NCI-H146 (cell line): ENCODE measurements around the gene TSEN54.
A peak's percentile ranks its signal among the peaks of the same experiment; 100 is the strongest.

Experiments
- DNase-seq: peaks from one replicate; lab custom pipeline; 2025; lab: John Stamatoyannopoulos, UW

TSEN54 gene

DNA sequence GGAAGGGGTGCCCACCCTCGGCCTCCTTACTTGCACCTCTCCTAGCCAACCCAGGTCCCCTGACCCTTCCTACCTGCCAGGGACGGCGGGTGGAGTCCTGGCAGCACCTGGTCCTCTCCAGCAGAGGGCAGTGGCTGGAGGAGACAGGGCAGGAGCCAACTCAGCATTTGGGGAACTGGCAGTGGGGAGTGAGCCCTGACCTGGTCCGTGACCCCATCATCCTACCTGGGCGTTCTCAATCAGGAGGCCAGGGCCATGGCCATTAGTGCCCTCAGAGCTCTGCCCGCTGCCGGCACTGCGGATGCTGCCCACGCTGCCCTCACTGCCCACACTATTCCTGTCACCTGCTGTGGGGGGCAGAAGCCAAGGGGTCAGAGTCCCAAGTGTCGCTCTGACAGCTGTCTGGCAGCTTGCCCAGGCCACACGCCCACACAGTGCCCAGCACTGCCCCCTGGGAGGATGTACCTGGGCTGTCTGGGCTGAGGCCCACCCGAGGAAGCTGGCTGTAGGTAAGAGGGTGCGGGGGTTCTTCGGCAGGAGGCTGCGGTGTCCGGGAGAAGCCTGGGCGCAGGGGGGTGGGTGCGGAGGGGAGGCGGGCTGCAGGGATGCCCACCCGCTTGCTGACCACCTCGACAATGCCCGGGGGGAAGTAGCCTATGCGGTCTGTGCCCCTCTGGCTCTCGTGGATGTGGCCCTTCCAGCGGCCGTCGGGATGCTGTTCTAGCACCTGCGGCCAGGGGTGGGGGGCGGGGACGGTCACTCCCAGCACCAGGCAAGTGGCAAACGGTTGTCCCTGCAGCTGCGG, 11.8 kb upstream of the TSEN54 start:
- peak; percentile 7 for DNase-seq

DNA sequence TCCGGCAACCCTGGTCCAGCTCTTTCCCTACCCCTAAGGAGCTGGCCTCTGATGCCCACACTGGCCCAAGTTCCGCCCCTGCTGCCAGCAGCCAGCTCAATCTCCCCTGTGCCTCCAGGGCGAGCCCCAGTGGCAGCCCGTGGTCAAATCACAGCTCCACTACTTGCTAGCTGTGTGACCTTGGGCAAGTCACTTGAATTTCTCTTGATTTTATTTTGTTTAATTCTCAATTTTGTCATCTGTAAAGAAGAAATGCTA, 11.2 kb upstream of the TSEN54 start:
- no peak for DNase-seq

- DNase-seq, result no peak
These were observed 10.7 kb upstream of the TSEN54 start for GRCh38 chr17:75505640-75506039.

GRCh38 chr17:75506134-75506533, 10.2 kb upstream of the TSEN54 start:
- DNase-seq, result no peak

GRCh38 chr17:75506888-75507287, 9.4 kb upstream of the TSEN54 start:
- no peak for DNase-seq

DNA sequence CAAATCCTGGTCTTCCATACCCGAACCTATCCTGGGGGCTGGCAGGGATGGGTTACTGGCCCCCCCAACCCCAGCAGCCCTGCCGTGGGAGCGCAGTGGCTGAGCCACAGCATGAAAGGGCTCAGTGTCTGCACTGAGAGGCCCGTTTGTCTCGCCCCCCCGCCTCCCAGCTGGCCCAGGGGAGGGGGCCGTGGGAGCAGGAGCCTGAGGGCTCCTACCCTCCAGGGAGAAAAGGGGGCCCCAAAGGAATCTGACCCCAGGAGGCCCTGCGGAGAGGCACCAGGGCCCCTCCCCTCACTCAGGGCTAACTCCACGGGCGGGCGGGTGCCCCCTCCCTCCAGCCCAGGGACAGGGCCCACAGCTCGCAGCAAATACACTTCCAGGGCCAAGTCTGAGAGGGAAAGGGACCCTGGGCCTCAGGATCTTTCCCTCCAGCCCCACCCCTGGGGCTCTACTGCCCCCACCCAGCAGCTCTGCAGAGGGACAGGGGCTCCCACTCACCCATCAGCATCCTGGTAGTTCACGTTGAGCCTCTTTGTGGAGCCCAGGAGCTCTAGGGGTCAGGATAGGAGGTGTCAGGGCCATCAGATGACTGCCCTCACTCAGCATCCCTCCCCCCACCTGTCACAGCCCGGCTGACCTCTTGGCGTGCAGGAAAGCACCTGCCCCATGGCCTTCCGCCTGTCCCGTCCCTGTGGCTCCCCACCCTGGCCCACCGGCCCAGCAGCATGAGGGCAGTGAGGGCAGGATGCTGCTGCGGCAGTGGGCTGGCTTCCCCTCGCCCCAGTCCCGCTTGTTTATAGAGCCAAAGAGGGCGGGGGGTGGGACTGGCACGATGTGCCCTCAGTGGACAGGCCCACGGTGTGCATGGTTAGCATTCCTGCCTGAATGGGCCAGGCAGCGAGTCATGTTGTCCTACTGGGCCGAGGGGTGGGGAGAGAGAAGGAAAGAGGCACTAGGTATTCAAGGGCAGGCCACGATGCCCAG, 8.3 kb upstream of the TSEN54 start:
- DNase-seq, result no peak

DNA sequence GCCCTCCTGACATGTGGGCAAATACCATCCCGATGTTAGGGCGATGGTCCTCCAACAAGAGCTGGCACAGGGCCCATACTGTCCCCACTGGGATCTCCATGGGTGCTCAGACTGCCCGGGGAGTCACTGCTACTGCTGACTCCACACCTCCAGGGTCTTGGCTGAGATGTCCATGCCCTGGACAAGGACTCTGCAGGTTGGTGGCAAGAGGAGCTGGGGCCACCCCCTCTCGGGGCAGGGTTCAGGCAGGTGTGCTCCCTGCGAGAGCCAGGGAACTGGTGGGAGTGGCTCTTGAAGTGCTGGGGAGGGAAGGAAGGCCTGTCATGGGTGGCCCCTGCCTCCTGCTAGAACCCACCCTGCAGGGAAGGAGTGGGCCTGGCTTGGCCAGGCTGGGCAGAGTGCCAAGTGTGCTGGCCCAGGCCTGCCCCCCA, 7.4 kb upstream of the TSEN54 start:
- no peak for DNase-seq

DNA sequence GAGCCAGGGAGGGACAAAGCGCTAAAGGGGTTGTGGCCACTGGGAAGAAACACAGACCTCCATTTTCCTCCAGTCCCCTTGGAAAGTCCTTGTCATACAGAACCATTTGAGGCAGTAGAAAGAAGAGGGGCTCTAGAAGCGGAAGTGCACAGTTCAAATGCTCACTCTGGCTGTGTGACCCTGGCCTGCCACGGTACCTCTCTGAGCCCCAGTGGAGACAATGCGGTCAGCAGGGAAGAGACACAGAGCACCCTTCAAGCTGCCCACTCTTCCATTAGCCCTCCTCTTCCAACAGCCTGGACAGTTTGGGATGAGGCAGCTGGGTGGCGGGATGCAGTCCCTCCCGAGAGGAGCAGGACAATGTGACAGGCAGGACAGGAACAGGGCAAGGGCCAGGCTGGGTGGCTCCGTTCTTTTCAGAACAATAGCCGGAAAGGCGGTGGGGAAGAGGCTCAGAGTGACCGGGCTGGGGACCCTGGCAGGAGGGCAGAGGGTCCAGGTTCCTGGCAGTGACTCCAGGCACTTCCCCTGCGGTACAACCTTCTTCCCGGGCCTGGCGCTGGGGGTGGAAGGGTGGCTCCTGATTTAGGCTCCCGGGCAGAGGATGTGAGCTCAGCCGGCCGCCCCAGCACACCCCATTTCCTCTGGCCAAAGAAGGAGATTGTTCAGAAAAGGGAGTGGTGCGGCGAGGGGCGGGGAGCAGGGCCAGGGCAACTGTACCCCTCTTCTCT, 6.6 kb upstream of the TSEN54 start:
- no peak for DNase-seq

DNA sequence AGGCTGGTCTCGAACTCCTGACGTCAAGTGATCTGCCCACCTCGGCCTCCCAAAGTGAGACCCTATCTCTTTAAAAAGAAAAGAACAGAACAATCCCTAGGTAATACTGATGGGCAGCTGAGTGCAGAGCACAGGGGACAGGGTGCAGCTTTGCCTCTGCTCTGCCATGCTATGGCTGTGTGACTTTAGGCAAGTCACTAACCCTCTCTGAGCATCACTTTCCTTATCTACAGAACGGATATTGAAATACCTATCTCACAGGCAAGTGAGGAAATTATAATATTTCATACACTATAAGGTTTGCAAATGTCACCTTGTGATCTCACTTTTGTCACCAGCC, 5.1 kb upstream of the TSEN54 start:
- no peak for DNase-seq

GRCh38 chr17:75511610-75512575, 4.4 kb upstream of the TSEN54 start:
- DNase-seq, result peak; percentile 56

DNA sequence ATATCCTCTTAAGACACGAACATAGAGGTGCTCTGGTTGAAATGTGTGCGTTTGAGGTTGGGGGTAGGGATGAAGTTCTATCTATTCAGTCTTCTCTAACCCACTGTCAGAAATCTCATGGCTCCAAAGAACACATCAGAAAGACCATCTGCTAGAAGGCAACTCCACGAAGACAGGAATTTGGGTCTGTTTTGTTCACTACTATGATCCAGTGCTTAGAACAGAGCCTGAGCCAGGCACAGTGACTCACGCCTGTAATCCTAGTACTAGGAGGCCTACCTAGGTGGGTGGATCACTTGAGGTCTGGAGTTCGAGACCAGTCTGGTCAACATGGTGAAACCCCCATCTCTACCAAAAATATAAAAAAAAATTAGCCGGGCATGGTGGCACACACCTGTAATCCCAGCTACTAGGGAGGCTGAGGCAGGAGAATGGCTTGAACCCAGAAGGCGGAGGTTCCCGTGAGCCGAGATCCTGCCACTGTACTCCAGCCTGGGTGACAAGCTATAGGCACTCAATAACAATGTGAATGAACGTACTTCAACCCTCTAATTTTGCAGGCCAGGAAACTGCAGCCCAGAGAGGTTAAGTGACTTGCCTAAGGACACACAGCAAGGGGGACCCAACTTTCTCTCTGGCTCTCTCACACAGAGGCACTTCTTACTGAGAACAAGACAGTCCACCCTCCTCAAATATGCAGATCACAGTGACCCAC, 3.2 kb upstream of the TSEN54 start:
- DNase-seq, result no peak

- no peak for DNase-seq
These were observed 2.7 kb upstream of the TSEN54 start for GRCh38 chr17:75513641-75514000.

- no peak for DNase-seq
These were observed 1.9 kb upstream of the TSEN54 start for GRCh38 chr17:75514299-75514918.

DNA sequence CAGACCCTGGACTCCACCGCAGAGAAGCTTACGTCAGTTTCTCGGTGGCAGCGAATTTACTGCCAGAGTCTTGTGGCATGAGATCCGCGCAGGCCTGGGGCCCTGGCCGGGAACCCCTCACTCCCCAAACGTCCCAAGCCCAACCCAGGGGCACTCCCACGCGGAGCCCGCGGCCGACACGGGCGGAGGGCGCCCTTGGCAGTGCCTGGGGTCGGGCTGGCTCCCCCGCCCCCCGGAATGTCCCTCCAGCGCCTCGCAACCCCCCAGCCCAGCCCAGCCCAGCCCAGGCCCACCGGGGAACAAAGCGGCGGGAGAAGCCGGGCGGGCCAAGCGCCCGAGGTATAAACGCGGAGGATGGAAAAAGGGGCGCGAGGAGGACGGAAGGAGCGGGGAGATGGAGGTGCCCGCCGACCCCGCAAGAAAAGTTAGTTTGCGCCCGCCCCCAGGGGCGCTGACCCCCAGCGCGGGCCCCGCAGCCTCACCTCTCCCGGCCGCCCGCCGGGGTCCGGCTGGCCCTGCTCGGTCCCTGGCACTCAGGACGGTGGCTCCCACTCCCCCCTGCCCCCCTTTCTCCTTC, 1.3 kb upstream of the TSEN54 start:
- no peak for DNase-seq

DNA sequence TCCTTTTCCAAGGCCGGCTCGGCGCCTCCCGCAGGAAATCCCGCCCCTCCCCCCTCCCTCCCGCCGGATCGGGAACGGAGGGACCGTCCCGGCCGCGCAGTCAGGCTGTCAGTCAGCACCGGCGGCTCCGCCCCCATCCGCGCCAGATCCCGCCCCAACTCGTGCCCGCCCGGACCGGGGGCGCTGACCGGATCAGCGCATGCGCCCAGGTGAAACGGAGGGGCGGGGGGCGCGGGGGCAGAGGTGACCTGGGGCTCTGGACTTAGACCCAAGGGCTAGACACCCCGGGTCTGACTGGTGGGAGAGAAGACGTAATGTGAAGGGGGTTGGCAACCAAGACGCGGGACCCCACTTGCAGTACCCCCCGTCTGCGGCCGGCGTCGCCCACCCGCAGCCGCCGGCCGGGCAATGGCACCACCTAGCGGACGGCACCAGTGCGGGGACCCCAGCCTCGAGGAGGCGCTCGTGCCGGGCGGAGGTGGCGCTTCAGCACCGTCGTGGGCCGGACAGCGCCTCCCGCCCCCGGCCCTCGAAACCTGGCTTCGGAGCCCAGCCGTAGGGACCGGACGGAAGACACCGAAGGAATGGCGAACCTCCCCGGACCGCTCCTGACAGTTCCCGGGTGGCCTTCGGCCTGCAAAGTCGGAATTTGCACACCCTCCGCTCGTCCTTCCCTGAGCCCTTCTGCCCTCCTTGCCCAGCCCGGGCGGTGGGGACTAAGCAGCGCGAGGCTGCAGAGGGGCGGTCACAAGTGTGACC, 653 bp upstream of the TSEN54 start, which contains the start of gene CASKIN2:
TSS of gene CASKIN2 (minus strand) at position 42 of the 759 bp plus-strand sequence. CDS start 1,733 bp downstream, outside the sequence.
- DNase-seq, result peak; percentile 94

GRCh38 chr17:75516619-75517296, 430 bp downstream of the TSEN54 start:
- peak; percentile 60 for DNase-seq

DNA sequence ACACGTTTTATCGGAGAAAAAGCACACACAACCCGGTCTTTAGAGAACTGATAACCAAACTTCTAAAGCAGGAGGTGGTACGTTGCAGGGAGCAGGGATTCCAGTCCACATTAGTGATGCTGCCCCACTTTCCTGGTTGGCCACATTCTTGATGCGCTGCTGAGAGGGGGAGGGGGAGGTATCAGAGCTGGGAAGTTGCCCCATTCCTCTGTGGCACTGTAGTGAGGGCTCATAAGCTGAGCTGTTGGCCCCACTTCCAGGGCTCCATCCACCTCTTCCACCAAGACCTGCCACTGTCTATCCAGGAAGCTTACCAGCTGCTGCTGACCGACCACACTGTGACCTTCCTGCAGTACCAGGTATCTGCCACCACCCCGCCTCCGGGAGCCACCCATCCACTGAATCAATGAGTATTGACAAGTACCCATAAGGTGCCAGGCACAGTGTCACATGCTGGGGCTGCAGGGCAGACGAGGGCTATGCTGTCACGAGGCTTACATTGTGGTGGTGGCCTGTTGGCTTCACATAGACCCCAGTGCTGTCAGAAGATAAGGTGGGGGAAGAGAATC, 1.1 kb downstream of the TSEN54 start:
- peak; percentile 17 for DNase-seq

DNA sequence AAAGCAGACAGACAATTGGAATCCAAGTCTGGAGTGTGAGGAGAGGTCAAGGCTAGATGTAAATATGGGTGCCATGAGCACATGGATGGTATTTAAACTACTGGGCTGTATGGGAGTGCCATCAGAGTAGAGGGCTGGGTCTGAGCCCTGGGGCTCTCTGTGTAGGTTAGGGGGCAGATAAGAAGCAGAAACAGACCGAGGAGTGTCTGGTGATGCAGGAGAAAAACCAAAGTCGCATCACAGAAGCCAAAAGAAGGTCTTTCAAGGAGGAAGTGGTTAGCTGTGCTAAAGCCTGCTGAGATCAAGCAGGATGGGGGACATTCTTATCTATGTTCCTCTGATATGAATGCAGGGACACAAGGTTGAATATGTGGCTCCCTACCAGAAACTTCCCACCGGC, 1.9 kb downstream of the TSEN54 start:
- no peak for DNase-seq
